GM23338 (cell line): ENCODE data around the gene DMD.

ENCODE experiments used
- CTCF ChIP-seq, 2 experiments: fragments of 200-600 bp in 1 of 2; sonication (generic) in 1 of 2; conservative IDR thresholded peaks; 2 replicates each; pipeline versions ENCODE4 v1.5.1 to v1.6.1; 2016 to 2017; ENCODE audit warnings: antibody characterized with exemption in 2 of 2, low read depth in 2 of 2, mild to moderate bottlenecking in 2 of 2, moderate library complexity in 1 of 2
- EZH2 ChIP-seq: fragments of 200-600 bp; sonication (generic); IDR thresholded peaks from one replicate; pipeline ENCODE4 v1.8.0; 2017; ENCODE audit warnings: antibody characterized with exemption, mild to moderate bottlenecking, low read depth; ENCODE audit not compliant: unreplicated experiment
- POLR2AphosphoS5 ChIP-seq: IDR thresholded peaks from 2 replicates; pipeline ENCODE4 v1.6.1; 2016; ENCODE audit warnings: antibody characterized with exemption, low read depth
- REST ChIP-seq: IDR thresholded peaks from one replicate; pipeline ENCODE4 v1.6.1; 2018; ENCODE audit warnings: antibody characterized with exemption; ENCODE audit not compliant: unreplicated experiment
- STAT1 ChIP-seq: IDR thresholded peaks from one replicate; pipeline ENCODE4 v1.6.1; 2016; ENCODE audit warnings: antibody characterized with exemption; ENCODE audit not compliant: unreplicated experiment

- no peak for TF ChIP-seq CTCF (conservative IDR thresholded peaks at IDR 0.05; ENCODE audit: low read depth in 2 of 2)
- no peak for TF ChIP-seq EZH2
- no peak for TF ChIP-seq POLR2AphosphoS5
- no peak for TF ChIP-seq STAT1
- no peak for TF ChIP-seq REST
These were observed 840.7 kb downstream of the DMD start for GRCh38 chrX:32370456-32371205.
